ENCODE results near the gene METRN. TPM values are rescaled to one million over a fixed set of nuclear protein-coding genes. Genes with fewer than 3 reads are reported as not detected.

Gene METRN
- total and polyA plus RNA-seq, 2 of the 4 experiments (the other 2 are of a cell fraction) = 6.1 to 48.2 TPM

- ATAC-seq (ENCODE audit: low read depth) = no peak
- H3K4me2 ChIP-seq (ENCODE audit: low read depth, low read length) = peak overlapping the region; percentile 90
Measured at GRCh38 chr16:675884-676564, 38.9 kb upstream of the METRN start.

More at GRCh38 chr16:675884-676564, 38.9 kb upstream of the METRN start:
- POLR2A ChIA-PET (ENCODE audit: unreplicated experiment) = no interaction called here
- peaks cover 10% of the 10 kb centered on the region for H3K4me1 ChIP-seq (ENCODE audit: control insufficient read depth, insufficient read depth, low read length)
- no peak overlapping the region for H3K14ac ChIP-seq (replicated peaks; ENCODE audit: low read depth, low read length)
- dilution Hi-C loops (cut with HindIII; ENCODE audit: low sequenced_read_pairs, unreplicated experiment) = no loop called here
- H2BK5ac ChIP-seq (ENCODE audit: low read depth, low read length, poor library complexity, severe bottlenecking) = no peak overlapping the region
- no peak overlapping the region for H2BK120ac ChIP-seq (ENCODE audit: low read depth, low read length)
- H3K36me3 ChIP-seq (ENCODE audit: control insufficient read depth, insufficient read depth, low read length) = peaks cover 31% of the 10 kb centered on the region
- CTCF ChIA-PET = no interaction called here
- no peak overlapping the region for H3K4ac ChIP-seq (ENCODE audit: low read depth, low read length)
- H3K9ac ChIP-seq (ENCODE audit: low read depth, low read length) = no peak overlapping the region
- intact Hi-C loops (cut with micrococcal nuclease) = no loop called here
- no peak for DNase-seq
- H4K91ac ChIP-seq (ENCODE audit: insufficient read depth, low read depth, low read length) = no peak overlapping the region
- H2AFZ ChIP-seq (replicated peaks; ENCODE audit: low read length, poor library complexity) = peak overlapping the region; percentile 89
- 0 out of 2 replicates have a peak overlapping the region, but pooled peaks have one; percentile 11 for H4K5ac ChIP-seq (ENCODE audit: low read depth, low read length)
- in situ Hi-C loops (cut with MboI; ENCODE audit: low sequenced_read_pairs) = no loop called here
- peak overlapping the region; percentile 50 for H3K4me3 ChIP-seq (ENCODE audit: insufficient read depth, low read depth, low read length)
- H3K18ac ChIP-seq (ENCODE audit: low read depth, low read length) = no peak overlapping the region
- H2AK9ac ChIP-seq (replicated peaks; ENCODE audit: low read depth, low read length, poor library complexity) = peak overlapping the region; percentile 78
- no peak overlapping the region for H3K23ac ChIP-seq (ENCODE audit: low read depth, low read length)
- H3K27ac ChIP-seq (ENCODE audit: insufficient read depth, low read length) = no peak overlapping the region
- no peak overlapping the region for H2BK15ac ChIP-seq (ENCODE audit: low read depth, low read length)
- peaks cover 24% of the 10 kb centered on the region for H4K20me1 ChIP-seq (ENCODE audit: insufficient read depth, low read length)
- BruUV-seq (replicated peaks) = no TSS peak
- no peak overlapping the region for H4K8ac ChIP-seq (ENCODE audit: low read depth in 2 of 2, low read length in 2 of 2)
- H2BK20ac ChIP-seq (ENCODE audit: low read depth, low read length) = no peak overlapping the region
- H3K27me3 ChIP-seq (ENCODE audit: control insufficient read depth, insufficient read depth, low read length) = no peaks in the 10 kb centered on the region
- H3K9me1 ChIP-seq (ENCODE audit: insufficient read depth, low read length) = peaks cover 9% of the 10 kb centered on the region; the same call in 1 of the 2 replicates
- H3K56ac ChIP-seq (ENCODE audit: extremely low read depth, insufficient read depth, low read length) = no peak overlapping the region
- H3K9me3 ChIP-seq (ENCODE audit: control insufficient read depth, insufficient read depth, low read length) = no peaks in the 10 kb centered on the region
- TF ChIP-seq RFX5 (IDR thresholded peaks at IDR 0.05; ENCODE audit: low read depth, low read length) (no peak), CEBPB (IDR thresholded peaks at IDR 0.05; ENCODE audit: low read depth, low read length) (no peak), RAD21 (IDR thresholded peaks at IDR 0.05; ENCODE audit: low read length) (no peak), POLR2A (IDR thresholded peaks at IDR 0.05; ENCODE audit: low read depth, low read length) (no peak), USF2 (IDR thresholded peaks at IDR 0.05; ENCODE audit: low read depth, low read length) (no peak), RCOR1 (IDR thresholded peaks at IDR 0.05; ENCODE audit: insufficient replicate concordance, low read length) (no peak), MAZ (IDR thresholded peaks at IDR 0.05; ENCODE audit: borderline replicate concordance, low read depth, low read length) (no peak), CHD1 (IDR thresholded peaks at IDR 0.05; ENCODE audit: low read depth, low read length) (no peak), FOS (IDR thresholded peaks at IDR 0.05; ENCODE audit: low read depth, low read length) (no peak)
- no peak overlapping the region; the same call in 1 of the 2 replicates for H2AK5ac ChIP-seq (ENCODE audit: low read depth, low read length)
- 86% methylated on average over 8 of the region's 25 CpGs; no CpG with 5 or more reads in 1 of the 2 experiments for WGBS, 2 experiments (ENCODE audit: extremely low coverage in 2 of 2, insufficient read length in 1 of 2)
- peaks cover 0 to 23% of the 10 kb centered on the region in 2 experiments; a peak in 1 of 4 replicates for H3K79me1 ChIP-seq (ENCODE audit: low read depth in 1 of 2, low read length in 2 of 2)
